HCT116 (cell line): Measurements from ENCODE around the gene IFT25. TPM values are rescaled to one million over a fixed set of nuclear protein-coding genes. Genes with fewer than 3 reads are reported as not detected.

Experiments
- ATAC-seq: fragments of 200-7000 bp; cut with Tn5 transposase; 2 replicates; pipeline ENCODE4 v1.9.1; 2020; ENCODE audit warnings: mild to moderate bottlenecking, moderate library complexity
- BruUV-seq: library from RNA; stranded (reverse); fragments of 400-500 nt; replicated peaks from 2 replicates; lab custom pipeline; 2021; lab: Mats Ljungman, UMichigan
- CTCF ChIA-PET: fragments of 300-600 bp; sonication (Branson Sonifier 250); formaldehyde crosslinking; loops from one replicate; lab custom pipeline; 2021; ENCODE audit warnings: antibody characterized with exemption; lab: Charles Lee
- POLR2A ChIA-PET: fragments of 300-600, 350-600 bp; sonication (Branson Sonifier 250); formaldehyde crosslinking; loops from one replicate; lab custom pipeline; 2021; ENCODE audit warnings: antibody characterized with exemption; lab: Charles Lee
- RAD21 ChIA-PET, 2 experiments: fragments of 300-600 bp; sonication (Branson Sonifier 250); formaldehyde crosslinking; loops; one replicate each; lab custom pipeline; 2023; ENCODE audit warnings: low total read pairs in 2 of 2; ENCODE audit not compliant: uncharacterized antibody in 2 of 2, unreplicated experiment in 2 of 2, low non-redundant PET in 1 of 2; lab: Charles Lee
- DNase-seq: peaks from one replicate; pipeline ENCODE4 v3.0.0-alpha.2; 2010; ENCODE audit warnings: low read depth, low spot score
- H2AFZ ChIP-seq: fragments of 200-600 bp; shearing (Covaris generic), sonication (generic); 2 replicates; pipeline ENCODE4 v1.6.1; 2017; ENCODE audit warnings: low read depth, mixed run types, mixed read lengths, antibody characterized with exemption, low read length; ENCODE audit not compliant: poor library complexity, severe bottlenecking
- H3K27ac ChIP-seq: 2 replicates; pipeline ENCODE4 v1.5.1; 2012; ENCODE audit warnings: low read depth, low read length
- H3K27me3 ChIP-seq: fragments of 200-600 bp; sonication (generic); 2 replicates; pipeline ENCODE4 v1.6.1; 2016; ENCODE audit warnings: mixed run types, low read length, mixed read lengths; ENCODE audit not compliant: insufficient read depth
- H3K36me3 ChIP-seq, 2 experiments: fragments of 200-500 bp in 1 of 2; fragments of 200-600 bp in 1 of 2; sonication (Bioruptor generic) in 1 of 2; sonication (generic) in 1 of 2; 2 replicates each; pipeline versions ENCODE4 v1.5.1 to v1.6.1; 2014 to 2016; ENCODE audit warnings: low read length in 2 of 2, inconsistent platforms in 1 of 2, mixed read lengths in 1 of 2, mixed run types in 1 of 2; ENCODE audit not compliant: insufficient read depth in 2 of 2, control insufficient read depth in 1 of 2
- H3K4me1 ChIP-seq, 2 experiments: fragments of 200-600 bp in 1 of 2; sonication (generic) in 1 of 2; 2 replicates each; pipeline versions ENCODE4 v1.5.1 to v1.6.1; 2012 to 2017; ENCODE audit warnings: low read length in 2 of 2, inconsistent platforms in 1 of 2, mild to moderate bottlenecking in 1 of 2, mixed read lengths in 1 of 2, mixed run types in 1 of 2, moderate library complexity in 1 of 2; ENCODE audit not compliant: insufficient read depth in 2 of 2, control insufficient read depth in 1 of 2
- H3K4me2 ChIP-seq: fragments of 200-600 bp; sonication (generic); 2 replicates; pipeline ENCODE4 v1.6.1; 2017; ENCODE audit warnings: mixed run types, low read length, mixed read lengths
- H3K4me3 ChIP-seq, 2 experiments: fragments of 200-600 bp in 1 of 2; sonication (generic) in 1 of 2; replicated peaks in 1 of 2; 2 replicates each; pipeline ENCODE4 v1.5.1; 2011 to 2016; ENCODE audit warnings: low read length in 2 of 2, control low read depth in 1 of 2, low read depth in 1 of 2, mild to moderate bottlenecking in 1 of 2, mixed read lengths in 1 of 2, mixed run types in 1 of 2
- H3K79me2 ChIP-seq: fragments of 200-600 bp; sonication (generic); 2 replicates; pipeline ENCODE4 v1.6.1; 2017; ENCODE audit warnings: mild to moderate bottlenecking, mixed run types, low read length, moderate library complexity, mixed read lengths; ENCODE audit not compliant: insufficient read depth
- H3K9ac ChIP-seq: fragments of 200-600 bp; sonication (generic); 2 replicates; pipeline ENCODE4 v1.6.1; 2016; ENCODE audit warnings: low read length, mixed read lengths
- H3K9me2 ChIP-seq: fragments of 200-600 bp; sonication (generic), shearing (Covaris generic); 2 replicates; pipeline ENCODE4 v1.6.1; 2017; ENCODE audit warnings: mixed run types, mild to moderate bottlenecking, moderate library complexity; ENCODE audit not compliant: insufficient read depth
- H3K9me3 ChIP-seq, 2 experiments: fragments of 200-500 bp in 1 of 2; fragments of 200-600 bp in 1 of 2; sonication (Bioruptor generic) in 1 of 2; sonication (generic) in 1 of 2; 2 replicates each; pipeline ENCODE4 v1.6.1; 2014 to 2017; ENCODE audit warnings: low read length in 2 of 2, mixed read lengths in 2 of 2, inconsistent platforms in 1 of 2, low read depth in 1 of 2, mild to moderate bottlenecking in 1 of 2, mixed run types in 1 of 2, moderate library complexity in 1 of 2; ENCODE audit not compliant: control insufficient read depth in 1 of 2, insufficient read depth in 1 of 2
- H4K20me1 ChIP-seq: fragments of 200-600 bp; sonication (generic), shearing (Covaris generic); 2 replicates; pipeline ENCODE4 v1.6.1; 2017; ENCODE audit warnings: mixed run types, mild to moderate bottlenecking, moderate library complexity; ENCODE audit not compliant: insufficient read depth
- ATF3 ChIP-seq: IDR thresholded peaks from 2 replicates; pipeline ENCODE4 v1.6.1; 2012
- CBX3 ChIP-seq: IDR thresholded peaks from 2 replicates; pipeline ENCODE4 v1.6.1; 2012; ENCODE audit warnings: low read depth
- CTCF ChIP-seq, 3 experiments: fragments of 200-600 bp in 1 of 3; sonication (generic) in 1 of 3; IDR thresholded peaks in 2 of 3; conservative IDR thresholded peaks in 1 of 3; 2 replicates each; pipeline ENCODE4 v1.5.1; 2012 to 2017; ENCODE audit warnings: low read depth in 2 of 3, low read length in 2 of 3, antibody characterized with exemption in 1 of 3, borderline replicate concordance in 1 of 3, control low read depth in 1 of 3, mild to moderate bottlenecking in 1 of 3, mixed read lengths in 1 of 3, mixed run types in 1 of 3, moderate library complexity in 1 of 3; ENCODE audit not compliant: insufficient read depth in 1 of 3
- ELF1 ChIP-seq: IDR thresholded peaks from 2 replicates; pipeline ENCODE4 v1.6.1; 2012; ENCODE audit warnings: low read depth, borderline replicate concordance
- EZH2 ChIP-seq: fragments of 200-600 bp; sonication (generic); IDR thresholded peaks from 2 replicates; pipeline ENCODE4 v1.6.1; 2017; ENCODE audit warnings: antibody characterized with exemption, mixed run types
- EZH2phosphoT487 ChIP-seq: fragments of 200-600 bp; IDR thresholded peaks from 2 replicates; pipeline ENCODE4 v1.6.1; 2018; ENCODE audit warnings: antibody characterized with exemption, borderline replicate concordance
- JUND ChIP-seq: IDR thresholded peaks from 2 replicates; pipeline ENCODE4 v1.6.1; 2012
- POLR2AphosphoS5 ChIP-seq: IDR thresholded peaks from 2 replicates; pipeline ENCODE4 v1.6.1; 2011; ENCODE audit warnings: mild to moderate bottlenecking, low read depth, low read length, moderate library complexity
- RAD21 ChIP-seq: IDR thresholded peaks from 2 replicates; pipeline ENCODE4 v1.6.1; 2012; ENCODE audit warnings: low read depth, mild to moderate bottlenecking
- REST ChIP-seq: IDR thresholded peaks from 2 replicates; pipeline ENCODE4 v1.6.1; 2012; ENCODE audit warnings: low read depth
- SP1 ChIP-seq: IDR thresholded peaks from 2 replicates; pipeline ENCODE4 v1.6.1; 2012; ENCODE audit warnings: low read depth
- TCF7L2 ChIP-seq: IDR thresholded peaks from 2 replicates; pipeline ENCODE4 v1.7.0; 2011; ENCODE audit warnings: borderline replicate concordance, inconsistent platforms; ENCODE audit not compliant: insufficient read depth, insufficient read length; ENCODE audit errors: extremely low read depth
- YY1 ChIP-seq: IDR thresholded peaks from 2 replicates; pipeline ENCODE4 v1.6.1; 2011; ENCODE audit warnings: low read length, low read depth, moderate library complexity, mild to moderate bottlenecking; ENCODE audit not compliant: insufficient replicate concordance; ENCODE audit errors: extremely low read depth
- ZBTB33 ChIP-seq: IDR thresholded peaks from 2 replicates; pipeline ENCODE4 v1.6.1; 2011; ENCODE audit warnings: mild to moderate bottlenecking, low read length, moderate library complexity; ENCODE audit not compliant: insufficient replicate concordance; ENCODE audit errors: extremely low read depth
- ZNF274 ChIP-seq: fragments of 200-500 bp; sonication (Bioruptor generic); IDR thresholded peaks from 2 replicates; pipeline ENCODE4 v1.6.1; 2014; ENCODE audit warnings: mild to moderate bottlenecking, low read depth, low read length, inconsistent platforms
- intact Hi-C: fragments of 100-400 bp; cut with micrococcal nuclease; formaldehyde crosslinking; loops from 2 replicates; pipeline ENCODE4 v1.10.0; 2022
- total RNA-seq: library from RNA; stranded (reverse); gene quantifications from one replicate; pipeline ENCODE4 v1.2.1, GENCODE V29; 2021; ENCODE audit not compliant: unreplicated experiment

Gene IFT25
- total RNA-seq, 1 experiment from 2014 or later, result 45.1 TPM

- Histone ChIP-seq H3K4me3 (peak overlapping the region; percentile 86 to 92), H3K4me2 (peak overlapping the region; percentile 82), H3K27ac (no peak overlapping the region), H4K20me1 (no peaks in the 10 kb centered on the region), H3K9me3 (no peaks in the 10 kb centered on the region), H3K36me3 (no peaks in the 10 kb centered on the region), H3K4me1 (peaks cover 8 to 23% of the 10 kb centered on the region in 2 experiments), H3K9me2 (no peaks in the 10 kb centered on the region), H2AFZ (peak overlapping the region; percentile 79), H3K27me3 (no peaks in the 10 kb centered on the region), H3K9ac (peak overlapping the region; percentile 64), H3K79me2 (no peaks in the 10 kb centered on the region)
- ChIA-PET CTCF (interaction anchor here (1.0 to 2.5 kb wide), 2 partner anchors 12 to 69 kb away, joined by 3 to 15 read pairs; no protein-coding TSS in a partner anchor), POLR2A (no interaction called here), RAD21 (no interaction called here)
- no peak for DNase-seq
- TF ChIP-seq EZH2phosphoT487 (no peak), ZBTB33 (no peak), ZNF274 (no peak), ELF1 (no peak), ATF3 (no peak), TCF7L2 (no peak), YY1 (no peak), JUND (no peak), CBX3 (no peak), EZH2 (no peak), REST (no peak), POLR2AphosphoS5 (no peak), SP1 (no peak), RAD21 (no peak), CTCF (IDR thresholded peaks at IDR 0.05 in 2 of 3, conservative IDR thresholded peaks at IDR 0.05 in 1 of 3; ENCODE audit: borderline replicate concordance in 1 of 3, insufficient read depth in 1 of 3, low read depth in 2 of 3, low read length in 2 of 3) (no peak)
- ATAC-seq, result no peak
- BruUV-seq, result no TSS peak
- intact Hi-C loops, result no loop called here
Observed at GRCh38 chr1:53890522-53890941, 55.0 kb downstream of the IFT25 start.
